GM18507 (cell line): ENCODE measurements around the gene GNAS.
A peak's percentile ranks its signal among the peaks of the same experiment; 100 is the strongest.
"Not testable (repeated sequence)": the region's sequence is repeated elsewhere in the genome, so short reads cannot be mapped to it uniquely, and the experiment has no call there.

Source experiments
- DNase-seq: peaks from one replicate; pipeline ENCODE4 v3.0.0; 2011; ENCODE audit warnings: low read depth; ENCODE audit not compliant: insufficient read length; ENCODE audit errors: extremely low spot score
- FAIRE-seq: peaks from 2 replicates; lab custom pipeline; 2011; peaks lifted over from hg19 to GRCh38; lab: Jason Lieb, UNC

GNAS gene

GRCh38 chr20:58825450-58825849 lies 27.1 kb upstream of the GNAS start:
- FAIRE-seq: no peak
- DNase-seq: no peak

- FAIRE-seq: no peak
Observed at GRCh38 chr20:58826271-58826670, 26.2 kb upstream of the GNAS start.

GRCh38 chr20:58828136-58828535 lies 24.4 kb upstream of the GNAS start:
- no peak for DNase-seq
- FAIRE-seq: no peak

More at GRCh38 chr20:58826271-58826670, 26.2 kb upstream of the GNAS start:
- DNase-seq: no peak

GRCh38 chr20:58828804-58829203 lies 23.7 kb upstream of the GNAS start:
- not testable (repeated sequence) for DNase-seq, FAIRE-seq

- FAIRE-seq (no peak), DNase-seq (no peak)
Observed at GRCh38 chr20:58829531-58829941, 23.0 kb upstream of the GNAS start.

- no peak for DNase-seq
- no peak for FAIRE-seq
Observed at GRCh38 chr20:58832457-58832856, 20.1 kb upstream of the GNAS start.

GRCh38 chr20:58833921-58834320 lies 18.6 kb upstream of the GNAS start:
- FAIRE-seq (no peak), DNase-seq (no peak)

GRCh38 chr20:58835231-58835630 lies 17.3 kb upstream of the GNAS start:
- no peak for FAIRE-seq
- DNase-seq: no peak

GRCh38 chr20:58836616-58837204 lies 15.8 kb upstream of the GNAS start:
- FAIRE-seq: no peak
- no peak for DNase-seq

- FAIRE-seq: no peak
- DNase-seq: no peak
Observed at GRCh38 chr20:58837717-58838116, 14.8 kb upstream of the GNAS start.

GRCh38 chr20:58838174-58838573 lies 14.3 kb upstream of the GNAS start:
- no peak for FAIRE-seq
- DNase-seq: no peak

- DNase-seq: no peak
- FAIRE-seq: no peak
Observed at GRCh38 chr20:58839474-58839874, 13.0 kb upstream of the GNAS start.

GRCh38 chr20:58839991-58840747 lies 12.3 kb upstream of the GNAS start:
- FAIRE-seq (no peak), DNase-seq (no peak)

GRCh38 chr20:58840816-58841538 lies 11.5 kb upstream of the GNAS start:
- FAIRE-seq: no peak
- no peak for DNase-seq

- DNase-seq (no peak), FAIRE-seq (no peak)
Observed at GRCh38 chr20:58841539-58842264, 10.8 kb upstream of the GNAS start.

GRCh38 chr20:58842276-58842675 lies 10.2 kb upstream of the GNAS start:
- DNase-seq (no peak), FAIRE-seq (no peak)

GRCh38 chr20:58843128-58843556 lies 9.4 kb upstream of the GNAS start:
- no peak for FAIRE-seq
- no peak for DNase-seq

- no peak for FAIRE-seq
- DNase-seq: no peak
Observed at GRCh38 chr20:58845706-58846105, 6.8 kb upstream of the GNAS start.

GRCh38 chr20:58847463-58847862 lies 5.1 kb upstream of the GNAS start:
- DNase-seq (no peak), FAIRE-seq (no peak)

GRCh38 chr20:58850693-58851174 lies 1.8 kb upstream of the GNAS start, which contains the start of gene GNAS-AS1:
GNAS-AS1 (minus strand) TSS chr20:58850902.
- FAIRE-seq: peak; percentile 75
- DNase-seq: peak; percentile 86
